Activated T-helper 2 cell treated with anti-CD3 and anti-CD28 coated beads, Interferon-gamma antibody, Interleukin-2, Interleukin-4, amounts not matched to agents 10 μg/mL and 5 μg/mL and 100 μg/mL, durations not matched to agents 14 hours and 24 hours and 36 hours (primary cell): ENCODE measurements around the gene PAGE1. TPM values are rescaled to one million over a fixed set of nuclear protein-coding genes. Genes with fewer than 3 reads are reported as not detected.
A peak's percentile ranks its signal among the peaks of the same experiment; 100 is the strongest.
"Not testable (repeated sequence)": the region's sequence is repeated elsewhere in the genome, so short reads cannot be mapped to it uniquely, and the experiment has no call there.

Experiments used
- DNase-seq: peaks from one replicate; pipeline ENCODE4 v3.0.0; 2021; ENCODE audit warnings: low spot score
- H3K27ac Mint-ChIP-seq: one replicate; pipeline ENCODE4 v1.8.0; 2021; ENCODE audit warnings: mixed read lengths
- H3K27me3 Mint-ChIP-seq: one replicate; pipeline ENCODE4 v1.8.0; 2021; ENCODE audit warnings: low read depth, mixed read lengths
- H3K36me3 Mint-ChIP-seq: one replicate; pipeline ENCODE4 v1.8.0; 2021; ENCODE audit warnings: low read depth, mixed read lengths
- H3K4me1 Mint-ChIP-seq: one replicate; pipeline ENCODE4 v1.8.0; 2021; ENCODE audit warnings: low read depth, mixed read lengths
- H3K4me3 Mint-ChIP-seq: one replicate; pipeline ENCODE4 v1.8.0; 2021; ENCODE audit warnings: low read depth, mild to moderate bottlenecking, moderate library complexity, mixed read lengths
- H3K9me3 Mint-ChIP-seq: one replicate; pipeline ENCODE4 v1.8.0; 2021; ENCODE audit warnings: mixed read lengths
- intact Hi-C: fragments of 100-400 bp; cut with micrococcal nuclease; formaldehyde crosslinking; loops from one replicate; pipeline ENCODE4 v1.15.1; 2023
- total RNA-seq: library from RNA; stranded (reverse); gene quantifications from 2 replicates; pipeline ENCODE4 v1.2.3, GENCODE V29; 2022

The PAGE1 gene, protein sequence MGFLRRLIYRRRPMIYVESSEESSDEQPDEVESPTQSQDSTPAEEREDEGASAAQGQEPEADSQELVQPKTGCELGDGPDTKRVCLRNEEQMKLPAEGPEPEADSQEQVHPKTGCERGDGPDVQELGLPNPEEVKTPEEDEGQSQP
- total RNA-seq = not detected in 2 replicates

DNA sequence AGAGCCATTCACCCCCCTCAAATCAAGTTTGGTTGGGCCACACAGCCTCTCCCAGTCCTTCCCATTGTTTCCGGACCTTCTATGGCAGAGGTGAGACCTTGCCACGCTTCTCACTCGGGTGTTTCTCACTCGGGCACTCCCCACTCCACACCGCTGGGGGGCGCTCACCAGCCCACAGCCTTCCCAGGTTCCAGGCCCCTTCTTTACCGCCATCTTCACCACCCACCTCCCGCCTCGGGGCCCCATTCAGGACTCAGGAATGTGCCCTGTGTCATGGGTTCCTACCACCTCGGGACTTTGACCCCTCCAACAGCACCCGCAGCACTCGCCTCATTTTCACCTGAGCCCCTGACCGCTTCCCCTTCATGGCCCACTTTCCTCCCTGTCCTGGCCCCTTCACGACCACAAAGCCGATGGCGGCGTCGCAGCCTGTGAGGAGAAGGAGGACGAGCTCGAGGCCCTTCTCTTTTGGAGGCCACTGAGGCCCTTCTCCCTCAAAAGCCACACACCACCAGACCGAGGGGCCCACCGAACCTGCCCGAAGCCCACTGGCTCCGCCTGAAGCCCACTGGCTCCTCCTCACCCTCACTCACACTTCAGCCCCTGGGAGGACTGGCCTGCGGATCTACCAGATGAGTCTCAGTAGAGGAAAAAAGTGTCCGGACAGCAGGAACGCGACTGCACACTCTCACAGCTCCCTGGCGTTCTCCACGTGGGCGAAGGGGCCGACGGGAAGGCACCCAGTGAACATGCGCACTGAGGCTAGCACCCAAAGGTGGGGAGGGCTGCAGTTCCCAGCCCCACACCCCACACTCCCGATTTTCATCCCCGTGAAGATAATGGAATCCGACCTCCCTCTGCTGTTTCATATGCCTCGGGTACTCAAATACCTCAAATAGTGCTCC lies at the start of gene PAGE1:
Gene PAGE1 (minus strand): TSS at position 709 of the 905 bp plus-strand sequence. CDS start 1,214 bp downstream, outside the sequence.
- no peaks in the 10 kb centered on the region for H3K4me1 Mint-ChIP-seq
- intact Hi-C loops = no loop called here
- H3K36me3 Mint-ChIP-seq = no peaks in the 10 kb centered on the region
- no peaks in the 10 kb centered on the region for H3K9me3 Mint-ChIP-seq
- no peak within 1 kb of the TSS for H3K27ac Mint-ChIP-seq
- H3K27me3 Mint-ChIP-seq = no peaks in the 10 kb centered on the region
- no peak within 1 kb of the TSS for H3K4me3 Mint-ChIP-seq
- no peak for DNase-seq

DNA sequence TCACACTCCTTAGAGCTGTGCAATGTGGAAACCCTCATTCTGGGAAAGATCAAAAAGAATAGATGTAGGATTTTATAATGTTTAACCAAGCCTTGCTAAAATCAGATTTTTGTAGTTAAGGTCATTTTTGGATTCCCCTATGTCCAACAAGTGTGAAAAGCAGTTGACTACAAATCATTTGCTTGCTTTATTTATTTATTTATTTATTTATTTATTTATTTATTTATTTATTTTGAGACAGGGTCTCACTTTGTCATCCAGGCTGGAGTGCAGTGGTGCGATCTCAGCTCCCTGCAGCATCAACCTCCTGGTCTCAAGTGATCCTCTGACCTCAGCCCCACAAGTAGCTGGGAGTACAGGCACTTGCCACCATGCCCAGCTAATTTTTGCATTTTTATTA lies 45.7 kb upstream of the PAGE1 start:
- H3K4me1 Mint-ChIP-seq, H3K27me3 Mint-ChIP-seq, intact Hi-C loops, H3K9me3 Mint-ChIP-seq, H3K4me3 Mint-ChIP-seq, DNase-seq, H3K36me3 Mint-ChIP-seq, H3K27ac Mint-ChIP-seq: not testable (repeated sequence)

DNA sequence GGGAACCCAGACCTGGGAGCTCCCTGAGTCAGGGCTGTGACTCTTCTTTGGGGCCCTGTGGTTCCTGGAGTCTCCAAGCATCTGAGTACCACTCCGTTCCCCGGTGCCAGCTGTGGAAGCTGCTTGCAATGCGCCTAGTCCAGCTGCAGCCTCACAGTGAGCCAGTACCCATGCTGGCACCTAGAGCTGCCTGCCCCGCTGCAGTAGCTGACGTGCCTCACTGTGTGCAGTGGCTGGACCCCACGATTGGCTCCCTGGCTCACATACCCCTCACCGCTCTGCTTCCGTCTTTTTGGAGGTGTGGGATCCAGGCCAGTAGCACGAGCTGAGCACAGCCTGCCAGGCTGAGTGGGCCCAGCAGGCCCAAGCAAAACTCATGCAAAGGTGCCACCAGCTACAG lies 32.1 kb upstream of the PAGE1 start:
- H3K36me3 Mint-ChIP-seq = no peaks in the 10 kb centered on the region
- no peaks in the 10 kb centered on the region for H3K9me3 Mint-ChIP-seq
- DNase-seq = no peak
- H3K4me3 Mint-ChIP-seq = no peak overlapping the region
- H3K27me3 Mint-ChIP-seq = no peaks in the 10 kb centered on the region
- no peaks in the 10 kb centered on the region for H3K4me1 Mint-ChIP-seq
- intact Hi-C loops = no loop called here
- H3K27ac Mint-ChIP-seq = no peak overlapping the region

DNA sequence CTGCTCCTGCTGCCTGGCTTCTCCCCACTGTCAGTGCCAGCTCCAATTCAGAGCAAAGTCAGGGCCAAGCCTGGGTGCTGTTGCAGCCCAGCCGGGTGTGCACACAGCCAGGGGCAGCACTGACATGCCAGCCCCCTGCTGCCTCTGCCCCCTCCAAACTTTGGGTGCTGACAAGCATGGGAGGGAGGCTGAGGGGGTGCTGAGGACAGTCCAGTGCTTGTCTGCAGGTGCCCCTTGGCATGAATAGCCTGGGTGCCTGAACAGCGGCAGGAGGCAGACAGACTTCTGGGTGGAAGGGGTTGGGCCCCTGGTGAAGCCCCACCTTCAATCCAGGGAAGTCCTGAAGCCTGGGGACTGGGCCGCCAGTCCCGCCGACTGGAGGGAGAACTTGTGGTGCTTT lies 31.2 kb upstream of the PAGE1 start:
- Mint-ChIP-seq H3K4me1 (no peaks in the 10 kb centered on the region), H3K4me3 (no peak overlapping the region), H3K27ac (no peak overlapping the region), H3K36me3 (no peaks in the 10 kb centered on the region), H3K27me3 (no peaks in the 10 kb centered on the region), H3K9me3 (no peaks in the 10 kb centered on the region)
- DNase-seq = no peak
- intact Hi-C loops = no loop called here

DNA sequence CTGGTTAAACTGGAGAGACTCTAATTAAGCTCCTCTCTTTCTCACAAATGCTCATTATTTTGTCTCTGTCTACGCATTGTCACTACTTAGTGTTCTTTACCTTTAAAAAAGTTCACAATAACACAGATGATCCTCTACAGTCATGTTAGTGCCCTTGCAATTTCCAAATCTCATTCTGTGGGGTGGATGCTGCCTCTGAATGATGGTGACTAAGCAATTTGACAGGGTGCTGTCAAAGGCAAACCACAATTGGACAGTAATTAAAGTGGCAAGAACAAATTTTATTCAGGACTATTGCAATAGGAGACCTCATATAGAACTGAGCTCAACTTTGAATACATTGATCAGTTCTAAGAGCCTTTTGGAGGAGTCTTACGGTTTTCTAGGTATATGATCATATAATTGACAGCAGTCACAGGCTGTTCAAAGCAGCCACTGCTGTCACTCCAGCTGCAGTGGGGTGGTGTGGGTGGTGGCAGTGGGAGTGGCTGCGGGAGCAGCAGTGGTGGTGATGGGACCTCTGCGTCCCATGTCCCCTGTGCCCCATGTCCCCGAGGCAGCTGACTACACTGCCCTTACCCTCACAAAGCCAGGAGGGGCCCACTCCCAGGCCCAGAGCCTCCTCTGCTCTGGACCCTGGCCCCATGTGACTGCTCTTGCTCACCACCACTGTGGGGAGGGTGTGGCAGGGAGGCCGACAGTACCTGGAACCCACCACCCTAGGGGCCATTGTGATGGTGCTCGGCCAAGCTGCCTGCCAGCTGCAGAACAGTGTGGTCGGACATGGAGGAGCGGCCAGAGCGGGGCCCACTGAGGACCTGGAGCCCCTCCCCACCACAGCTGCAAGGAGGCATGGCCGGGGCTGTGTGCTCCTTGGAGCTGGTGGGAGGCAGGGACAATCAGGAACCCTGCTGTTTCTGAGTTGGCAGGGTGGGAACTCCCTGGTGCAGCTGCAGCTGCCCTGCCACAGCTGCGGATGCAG lies 30.4 kb upstream of the PAGE1 start:
- no peak overlapping the region for H3K27ac Mint-ChIP-seq
- H3K4me1 Mint-ChIP-seq = no peaks in the 10 kb centered on the region
- no peak overlapping the region for H3K4me3 Mint-ChIP-seq

DNA sequence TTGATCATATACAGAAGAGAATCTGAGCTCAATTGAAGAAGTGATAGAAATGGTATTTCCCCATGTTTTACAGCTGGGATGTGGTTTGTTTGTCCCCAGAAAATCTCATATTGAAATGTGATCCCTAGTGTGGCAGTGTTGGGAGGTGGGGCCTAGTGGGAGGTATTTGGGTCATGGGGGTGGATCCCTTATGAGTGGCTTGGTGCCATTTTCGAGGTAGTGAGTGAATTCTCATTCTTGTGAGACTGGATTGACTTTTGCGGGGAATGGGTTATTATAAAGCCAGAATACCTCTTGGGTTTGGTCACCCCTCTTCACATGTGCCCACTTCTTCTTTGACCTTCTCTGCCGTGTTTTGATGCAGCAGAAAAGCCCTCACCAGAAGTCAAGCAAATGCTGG lies 29.6 kb upstream of the PAGE1 start:
- Mint-ChIP-seq H3K36me3 (no peaks in the 10 kb centered on the region), H3K27me3 (no peaks in the 10 kb centered on the region), H3K27ac (no peak overlapping the region), H3K9me3 (no peaks in the 10 kb centered on the region), H3K4me1 (no peaks in the 10 kb centered on the region), H3K4me3 (no peak overlapping the region)
- intact Hi-C loops = no loop called here
- no peak for DNase-seq

More for the DNA sequence above, 30.4 kb upstream of the PAGE1 start:
- H3K36me3 Mint-ChIP-seq = no peaks in the 10 kb centered on the region
- intact Hi-C loops = no loop called here
- no peak for DNase-seq
- no peaks in the 10 kb centered on the region for H3K9me3 Mint-ChIP-seq
- H3K27me3 Mint-ChIP-seq = no peaks in the 10 kb centered on the region

DNA sequence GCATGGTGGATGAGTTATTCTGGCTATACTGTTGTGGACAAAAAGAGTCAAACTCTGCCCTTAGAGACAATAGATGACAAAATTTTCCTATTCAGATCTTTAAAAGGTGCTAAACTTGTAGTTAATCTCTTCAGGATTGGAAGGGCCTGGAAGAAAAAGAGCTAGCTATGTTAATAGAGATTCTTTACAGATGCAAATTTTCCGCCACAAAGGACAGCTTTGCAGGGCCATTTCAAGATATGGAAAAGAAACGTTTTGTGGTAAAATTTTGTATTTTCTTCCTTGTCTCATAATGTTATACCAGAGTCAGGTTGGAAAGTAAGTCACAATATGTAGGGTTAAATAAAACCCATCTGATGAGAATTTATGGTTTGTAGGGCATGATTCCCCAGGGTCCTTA lies 24.3 kb upstream of the PAGE1 start:
- intact Hi-C loops, H3K27me3 Mint-ChIP-seq, H3K36me3 Mint-ChIP-seq, H3K4me3 Mint-ChIP-seq, DNase-seq, H3K9me3 Mint-ChIP-seq, H3K4me1 Mint-ChIP-seq, H3K27ac Mint-ChIP-seq: not testable (repeated sequence)

DNA sequence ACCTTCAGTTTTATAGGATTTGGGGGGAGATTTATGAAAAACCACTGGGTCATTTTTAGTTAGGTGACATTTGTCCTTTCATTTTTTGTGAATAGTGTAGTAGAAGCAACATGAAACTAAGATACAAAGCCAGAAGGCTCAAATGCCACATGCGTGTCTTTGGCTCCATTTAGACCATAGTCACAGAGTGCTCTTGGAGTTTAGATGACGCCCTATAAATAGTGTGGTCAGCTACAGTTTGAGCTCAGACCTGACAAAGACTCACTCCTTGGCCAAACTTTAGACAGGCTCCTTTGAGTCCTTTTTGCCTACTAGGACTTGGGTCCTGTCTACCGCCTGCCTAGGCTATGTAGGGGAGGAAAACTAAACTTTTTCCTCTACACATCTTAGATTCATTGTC lies 16.8 kb upstream of the PAGE1 start:
- no peak for DNase-seq
- no peaks in the 10 kb centered on the region for H3K4me1 Mint-ChIP-seq
- H3K36me3 Mint-ChIP-seq = no peaks in the 10 kb centered on the region
- H3K27ac Mint-ChIP-seq = no peak overlapping the region
- no peaks in the 10 kb centered on the region for H3K9me3 Mint-ChIP-seq
- peaks cover 8% of the 10 kb centered on the region for H3K27me3 Mint-ChIP-seq
- intact Hi-C loops = no loop called here
- no peak overlapping the region for H3K4me3 Mint-ChIP-seq

DNA sequence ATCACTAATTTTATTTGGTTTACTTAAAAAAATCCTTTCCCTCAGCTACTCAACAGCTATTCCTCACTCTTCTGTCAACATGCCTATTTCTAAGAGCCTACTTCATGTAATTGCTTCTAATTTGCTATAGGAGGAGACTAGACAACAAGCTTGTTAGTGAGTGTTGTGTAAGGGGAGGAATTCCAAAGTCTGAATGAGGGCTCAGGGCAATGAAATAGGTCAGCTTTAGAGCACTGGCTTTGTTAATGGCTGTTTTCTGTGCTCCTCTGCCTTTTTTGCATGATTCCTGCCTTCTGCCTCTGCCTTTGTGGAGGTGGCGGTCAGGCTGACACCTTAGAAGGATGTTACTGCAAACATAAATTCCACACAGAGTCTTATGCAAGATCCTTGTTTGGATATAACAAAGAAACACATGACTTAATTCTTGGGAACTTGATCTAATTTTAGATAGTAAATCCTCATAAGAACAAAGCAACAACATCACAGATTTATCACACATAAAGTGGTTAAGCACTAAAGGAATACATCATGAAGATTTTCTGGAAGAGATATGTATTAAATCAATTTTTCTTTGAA lies 15.0 kb upstream of the PAGE1 start:
- Mint-ChIP-seq H3K27me3 (peaks cover 8% of the 10 kb centered on the region), H3K4me3 (no peak overlapping the region), H3K36me3 (no peaks in the 10 kb centered on the region), H3K27ac (no peak overlapping the region), H3K9me3 (no peaks in the 10 kb centered on the region), H3K4me1 (peaks cover 2% of the 10 kb centered on the region)
- DNase-seq = no peak
- intact Hi-C loops = no loop called here

DNA sequence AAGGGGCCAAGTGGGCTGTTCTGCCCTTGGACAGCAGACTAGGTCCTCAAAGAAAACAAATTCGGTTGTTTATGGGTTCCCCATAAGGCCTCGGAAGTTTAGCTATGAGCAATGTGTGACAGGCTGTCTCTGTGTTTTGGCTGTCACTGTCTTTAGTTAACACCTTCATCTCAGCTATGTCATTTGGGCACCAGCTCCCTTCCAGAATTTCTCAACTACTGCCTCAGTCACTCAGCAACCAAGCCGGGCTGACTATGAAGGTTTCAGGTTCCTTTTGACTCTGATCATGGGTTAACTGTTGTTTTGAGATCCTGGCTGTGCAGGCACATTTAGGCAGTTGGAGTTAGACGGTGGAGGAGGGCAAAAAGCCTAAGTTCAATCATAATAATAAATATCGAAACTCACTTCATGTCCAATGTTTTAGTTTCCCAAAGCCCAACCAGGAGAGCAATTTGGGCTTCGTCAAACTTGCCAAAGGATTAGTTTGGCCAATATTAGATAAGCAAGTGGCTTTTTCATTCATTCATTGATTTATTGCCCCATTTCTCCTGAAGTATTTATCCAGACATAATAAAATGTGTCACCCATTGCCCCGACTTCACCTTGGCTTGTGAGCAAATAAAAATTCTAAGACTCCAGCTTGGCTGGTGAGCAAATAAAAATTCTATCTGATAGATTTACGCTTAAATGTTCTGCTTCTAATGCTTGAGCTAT lies 9.1 kb upstream of the PAGE1 start:
- Mint-ChIP-seq H3K4me3 (no peak overlapping the region), H3K27ac (peak overlapping the region; percentile 28), H3K9me3 (no peaks in the 10 kb centered on the region), H3K4me1 (peaks cover 7% of the 10 kb centered on the region), H3K36me3 (no peaks in the 10 kb centered on the region), H3K27me3 (no peaks in the 10 kb centered on the region)
- peak; percentile 8 for DNase-seq
- intact Hi-C loops = no loop called here

DNA sequence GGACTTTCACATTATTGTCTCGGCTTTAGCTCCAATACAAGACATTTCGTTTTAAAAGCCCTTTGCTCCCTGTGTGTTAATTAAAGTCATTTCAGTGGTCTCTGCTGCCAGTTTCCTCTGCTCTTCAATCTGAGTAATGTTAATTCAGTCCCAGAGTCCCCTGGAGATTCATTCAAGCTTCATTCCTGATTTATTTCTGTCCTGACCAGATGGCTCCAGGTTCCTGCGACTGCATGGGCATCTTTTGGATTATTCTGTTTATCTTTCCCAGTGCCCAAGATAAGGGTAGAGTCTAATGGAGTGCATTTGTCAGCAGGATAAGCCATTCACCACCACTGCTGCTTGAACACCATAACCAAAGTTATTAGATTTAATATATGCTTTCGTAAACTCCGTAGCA lies 6.1 kb upstream of the PAGE1 start:
- Mint-ChIP-seq H3K4me3 (no peak overlapping the region), H3K9me3 (no peaks in the 10 kb centered on the region), H3K27ac (no peak overlapping the region), H3K36me3 (no peaks in the 10 kb centered on the region), H3K27me3 (no peaks in the 10 kb centered on the region), H3K4me1 (peaks cover 7% of the 10 kb centered on the region)
- intact Hi-C loops = no loop called here
- no peak for DNase-seq

DNA sequence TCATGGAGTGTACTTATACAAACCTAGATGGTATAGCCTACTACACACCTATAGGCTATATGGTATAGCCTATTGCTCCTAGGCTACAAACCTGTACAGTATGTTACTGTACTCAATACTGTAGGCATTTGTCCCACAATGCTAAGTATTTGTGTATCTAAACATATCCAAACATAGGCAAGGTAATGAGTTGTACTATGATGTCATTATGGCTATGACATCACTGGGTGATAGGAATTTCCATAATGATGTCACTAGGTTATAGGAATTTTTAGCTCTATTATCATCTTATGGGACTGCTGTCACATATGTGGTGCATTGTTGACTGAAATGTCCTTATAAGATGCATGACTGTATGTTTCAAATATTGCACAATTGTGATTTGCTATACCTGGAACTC lies 5.5 kb upstream of the PAGE1 start:
- Mint-ChIP-seq H3K9me3 (no peaks in the 10 kb centered on the region), H3K27ac (no peak overlapping the region), H3K4me1 (peaks cover 7% of the 10 kb centered on the region), H3K27me3 (no peaks in the 10 kb centered on the region), H3K4me3 (no peak overlapping the region), H3K36me3 (no peaks in the 10 kb centered on the region)
- DNase-seq = no peak
- intact Hi-C loops = no loop called here
